Adrenal gland (tissue), 5 donors: ENCODE measurements around the gene BCAS4.

Experiments
- POLR2A ChIP-seq, 2 donors: fragments of 450-650 bp; IDR thresholded peaks; one replicate each; pipeline ENCODE4 v1.6.1; 2017; ENCODE audit warnings: antibody characterized with exemption in 2 of 2, mild to moderate bottlenecking in 2 of 2, moderate library complexity in 1 of 2
- TF ChIP-seq, protein P1 (sequence below), 6 experiments: fragments of 450-650 bp in 4 of 6; fragments of 200-600 bp in 2 of 6; sonication (generic) in 1 of 6; IDR thresholded peaks; 1 replicate in 5 of 6; 2 replicates in 1 of 6; pipeline versions ENCODE4 v1.5.1 to v1.8.0; 2016 to 2021; ENCODE audit warnings: antibody characterized with exemption in 6 of 6, mild to moderate bottlenecking in 2 of 6, moderate library complexity in 1 of 6
- donor health status: DM: no; HTN: no; CAD: no.

DNA sequence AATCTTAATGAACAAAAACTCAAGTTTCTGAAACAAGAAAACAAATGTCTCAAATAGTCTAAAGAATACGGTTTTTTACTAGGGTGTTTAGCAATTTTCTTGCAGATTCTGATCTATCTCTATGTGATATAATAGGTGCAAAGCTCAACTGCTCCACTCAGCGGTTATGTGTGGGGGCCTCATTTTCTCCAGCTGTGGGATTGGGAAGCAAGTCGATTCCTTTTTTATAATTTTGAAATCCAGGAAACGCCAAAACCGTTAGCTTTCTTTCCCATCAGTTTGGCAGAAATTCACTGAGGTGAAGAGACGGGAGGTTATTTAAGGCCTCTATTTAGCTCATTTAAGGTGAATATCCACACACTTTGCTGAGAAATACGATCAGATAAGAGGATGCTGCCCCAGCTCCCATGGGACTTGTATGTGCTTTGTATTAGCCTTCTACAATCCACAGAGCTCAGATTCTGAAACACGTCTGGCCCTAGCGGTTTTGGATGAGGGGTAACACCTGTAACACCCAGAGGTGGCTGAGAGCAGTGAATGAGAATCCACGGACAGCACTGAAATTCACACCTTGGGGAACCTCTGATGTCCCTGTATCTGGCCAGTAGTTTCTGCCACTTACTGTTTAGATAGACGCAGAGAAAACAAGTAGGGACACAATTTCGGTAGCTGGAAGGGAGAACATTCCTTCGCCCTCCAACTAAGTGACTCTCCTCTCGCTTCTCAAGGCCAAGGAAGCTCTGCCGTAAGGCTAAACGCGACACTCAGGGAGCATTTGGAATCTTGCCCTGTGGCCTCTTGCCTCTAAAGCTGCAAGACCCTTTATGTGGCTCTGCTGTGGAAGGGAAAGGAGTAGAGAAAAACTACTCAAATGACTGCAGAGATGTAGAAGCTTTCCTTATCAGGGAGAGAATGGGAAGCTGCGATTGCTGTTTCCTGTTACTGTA lies 6.5 kb upstream of the BCAS4 start:
- no peak for TF ChIP-seq POLR2A (IDR thresholded peaks at IDR 0.05)
- TF ChIP-seq, protein P1, sequence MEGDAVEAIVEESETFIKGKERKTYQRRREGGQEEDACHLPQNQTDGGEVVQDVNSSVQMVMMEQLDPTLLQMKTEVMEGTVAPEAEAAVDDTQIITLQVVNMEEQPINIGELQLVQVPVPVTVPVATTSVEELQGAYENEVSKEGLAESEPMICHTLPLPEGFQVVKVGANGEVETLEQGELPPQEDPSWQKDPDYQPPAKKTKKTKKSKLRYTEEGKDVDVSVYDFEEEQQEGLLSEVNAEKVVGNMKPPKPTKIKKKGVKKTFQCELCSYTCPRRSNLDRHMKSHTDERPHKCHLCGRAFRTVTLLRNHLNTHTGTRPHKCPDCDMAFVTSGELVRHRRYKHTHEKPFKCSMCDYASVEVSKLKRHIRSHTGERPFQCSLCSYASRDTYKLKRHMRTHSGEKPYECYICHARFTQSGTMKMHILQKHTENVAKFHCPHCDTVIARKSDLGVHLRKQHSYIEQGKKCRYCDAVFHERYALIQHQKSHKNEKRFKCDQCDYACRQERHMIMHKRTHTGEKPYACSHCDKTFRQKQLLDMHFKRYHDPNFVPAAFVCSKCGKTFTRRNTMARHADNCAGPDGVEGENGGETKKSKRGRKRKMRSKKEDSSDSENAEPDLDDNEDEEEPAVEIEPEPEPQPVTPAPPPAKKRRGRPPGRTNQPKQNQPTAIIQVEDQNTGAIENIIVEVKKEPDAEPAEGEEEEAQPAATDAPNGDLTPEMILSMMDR (IDR thresholded peaks at IDR 0.05), result peak; percentile 18 to 48 (median 46)
